SK-N-SH treated with all-trans-retinoic acid at 6 μM for 48 hours (cell line): ENCODE results near the gene COX7A2L.

Experiments
- CSDC2 ChIP-seq: fragments of 250-450 bp; sonication (Bioruptor Pico); IDR thresholded peaks from 2 replicates; pipeline ENCODE4 v1.5.0; 2020; ENCODE audit warnings: mild to moderate bottlenecking, moderate library complexity
- GLIS3 ChIP-seq: fragments of 250-450 bp; sonication (Bioruptor Pico); IDR thresholded peaks from 2 replicates; pipeline ENCODE4 v1.5.0; 2020; ENCODE audit warnings: mild to moderate bottlenecking, moderate library complexity

GRCh38 chr2:42378415-42378814 is 17.4 kb upstream of the COX7A2L start:
- TF ChIP-seq CSDC2 (CRISPR knock-in tag) (no peak), GLIS3 (CRISPR knock-in tag) (no peak)
